Measurements from ENCODE around the gene KIF26A. TPM values are rescaled to one million over a fixed set of nuclear protein-coding genes. Genes with fewer than 3 reads are reported as not detected.

KIF26A gene
- under 1 TPM; 0.35 to 0.50 TPM for total RNA-seq

DNA sequence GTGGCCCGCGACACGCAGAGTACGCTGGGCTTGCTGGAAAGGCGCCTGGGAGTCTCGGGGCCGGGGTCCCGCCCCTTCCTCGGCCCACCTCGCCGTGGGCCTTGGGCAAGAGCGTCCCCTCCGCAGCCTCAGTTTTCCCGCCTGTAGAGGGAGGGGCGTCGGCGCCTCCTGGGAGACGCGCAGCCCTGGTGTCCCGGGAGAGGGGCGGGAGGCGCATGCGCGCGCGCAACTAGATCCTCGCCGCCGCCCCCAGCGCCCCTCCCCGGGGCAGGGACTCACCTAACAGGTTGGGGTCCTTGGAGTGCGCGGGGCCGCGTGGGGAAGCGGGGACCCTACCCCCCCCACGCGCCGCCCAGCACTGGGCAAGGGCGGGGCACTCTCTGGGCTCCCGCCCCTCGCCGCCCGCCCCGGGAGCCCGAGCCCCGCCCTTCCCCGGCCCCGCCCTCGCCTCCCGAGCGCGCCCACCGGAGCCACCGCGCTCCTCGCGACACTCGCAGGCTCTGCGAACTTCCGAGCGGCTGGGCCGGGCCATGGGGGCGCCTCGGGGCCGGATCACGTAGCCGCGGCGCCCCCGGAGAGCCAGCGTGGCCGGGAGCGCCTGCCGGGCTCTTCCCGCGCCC is at the start of gene KIF26A:
TSS of gene KIF26A (plus strand) at position 490 of the 620 bp plus-strand sequence. CDS start 136 bp downstream, outside the sequence.
- CTCF ChIA-PET: interaction anchor here (1.1 kb wide), 1 partner anchor 436 kb away, joined by 3 read pairs; no protein-coding TSS in a partner anchor
- no peak for DNase-seq

DNA sequence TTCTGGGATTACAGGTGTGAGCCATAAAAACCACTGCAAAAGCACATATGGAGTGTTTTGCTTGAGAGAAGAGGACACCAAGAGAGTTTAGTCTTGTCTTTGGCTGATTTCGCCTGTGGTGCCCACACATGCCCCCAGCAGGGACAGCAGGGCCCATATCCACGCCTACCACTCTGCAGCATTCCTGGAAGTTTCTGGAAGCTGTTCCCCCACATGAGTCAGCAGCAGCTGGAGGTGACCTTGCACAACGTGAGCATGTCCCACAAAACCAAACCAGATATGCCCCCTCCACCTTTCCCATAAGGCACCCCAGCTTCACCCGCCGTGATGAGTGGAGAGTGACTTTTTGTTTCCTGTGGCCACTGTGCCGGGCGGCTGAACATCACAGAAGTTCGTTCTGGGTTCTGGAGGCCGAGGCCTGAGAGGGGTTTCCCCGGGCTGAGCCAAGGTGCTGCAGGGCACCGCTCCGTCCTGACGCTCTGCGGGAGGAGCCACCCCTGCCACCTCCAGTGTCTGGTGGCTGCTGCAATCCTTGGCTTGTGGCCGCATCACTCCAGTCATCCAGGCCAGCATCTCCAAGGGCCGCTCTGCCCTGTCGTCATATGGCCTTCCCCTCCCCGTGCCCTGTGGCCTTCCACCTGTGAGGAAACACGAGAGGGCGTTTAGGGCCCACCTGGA is 48.2 kb upstream of the KIF26A start:
- ChIA-PET POLR2A (no interaction called here), CTCF (interaction anchor here (3.9 kb wide), 1 partner anchor 12 kb away, joined by 11 read pairs; no protein-coding TSS in a partner anchor)
- Mint-ChIP-seq H3K27ac (no peak overlapping the region), H3K4me3 (no peak overlapping the region), H3K9me3 (no peaks in the 10 kb centered on the region), H3K27me3 (peaks cover 2% of the 10 kb centered on the region), H3K36me3 (ENCODE audit: low read depth) (no peaks in the 10 kb centered on the region), H3K4me1 (peaks cover 3% of the 10 kb centered on the region)
- DNase-seq: no peak

More for the DNA sequence above, at the start of gene KIF26A:
- Mint-ChIP-seq H3K4me3 (peak within 1 kb of the TSS; percentile 19), H3K9me3 (no peaks in the 10 kb centered on the region), H3K27ac (no peak within 1 kb of the TSS), H3K36me3 (ENCODE audit: low read depth) (no peaks in the 10 kb centered on the region), H3K4me1 (peaks cover 7% of the 10 kb centered on the region), H3K27me3 (peaks cover 33% of the 10 kb centered on the region)
- POLR2A ChIA-PET: no interaction called here

- Mint-ChIP-seq H3K27ac (no peak overlapping the region), H3K9me3 (no peaks in the 10 kb centered on the region), H3K4me3 (no peak overlapping the region), H3K36me3 (ENCODE audit: low read depth) (no peaks in the 10 kb centered on the region), H3K27me3 (peaks cover 2% of the 10 kb centered on the region), H3K4me1 (peaks cover 3% of the 10 kb centered on the region)
- CTCF ChIA-PET: no interaction called here
- no peak for DNase-seq
- POLR2A ChIA-PET: no interaction called here
These were observed 47.1 kb upstream of the KIF26A start for GRCh38 chr14:104091061-104091926.

GRCh38 chr14:104091927-104092771 is 46.2 kb upstream of the KIF26A start:
- DNase-seq: no peak
- Mint-ChIP-seq H3K9me3 (no peaks in the 10 kb centered on the region), H3K27me3 (no peaks in the 10 kb centered on the region), H3K36me3 (ENCODE audit: low read depth) (no peaks in the 10 kb centered on the region), H3K27ac (no peak overlapping the region), H3K4me3 (no peak overlapping the region), H3K4me1 (peaks cover 3% of the 10 kb centered on the region)
- ChIA-PET POLR2A (no interaction called here), CTCF (no interaction called here)

DNA sequence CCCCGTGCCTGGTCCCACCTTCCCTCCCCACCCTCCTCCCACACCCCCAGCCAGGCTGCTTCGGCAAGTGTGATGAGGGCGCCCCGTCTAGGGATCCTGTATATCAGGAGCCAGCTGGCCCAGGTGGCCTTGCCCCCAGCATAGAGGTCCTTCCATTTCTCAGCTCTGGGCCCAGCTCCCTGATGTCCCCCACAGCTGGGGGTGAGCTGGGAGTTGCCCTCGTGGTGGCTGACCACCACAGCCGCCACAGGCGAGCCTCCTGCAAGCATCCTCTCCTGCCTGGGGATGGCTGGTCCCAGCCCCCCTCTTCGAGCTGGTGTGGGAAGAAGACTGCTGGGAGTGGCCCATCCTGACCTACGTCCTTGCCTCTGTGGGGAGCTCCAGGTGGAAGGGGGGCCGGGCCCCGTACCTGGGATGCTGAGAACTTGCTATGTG is 45.4 kb upstream of the KIF26A start:
- Mint-ChIP-seq H3K27ac (no peak overlapping the region), H3K27me3 (no peaks in the 10 kb centered on the region), H3K4me3 (no peak overlapping the region), H3K4me1 (peaks cover 3% of the 10 kb centered on the region), H3K36me3 (ENCODE audit: low read depth) (no peaks in the 10 kb centered on the region), H3K9me3 (no peaks in the 10 kb centered on the region)
- CTCF ChIA-PET: interaction anchor here (2.4 kb wide), 1 partner anchor 15 kb away, joined by 16 read pairs; no protein-coding TSS in a partner anchor
- no peak for DNase-seq
- POLR2A ChIA-PET: no interaction called here

DNA sequence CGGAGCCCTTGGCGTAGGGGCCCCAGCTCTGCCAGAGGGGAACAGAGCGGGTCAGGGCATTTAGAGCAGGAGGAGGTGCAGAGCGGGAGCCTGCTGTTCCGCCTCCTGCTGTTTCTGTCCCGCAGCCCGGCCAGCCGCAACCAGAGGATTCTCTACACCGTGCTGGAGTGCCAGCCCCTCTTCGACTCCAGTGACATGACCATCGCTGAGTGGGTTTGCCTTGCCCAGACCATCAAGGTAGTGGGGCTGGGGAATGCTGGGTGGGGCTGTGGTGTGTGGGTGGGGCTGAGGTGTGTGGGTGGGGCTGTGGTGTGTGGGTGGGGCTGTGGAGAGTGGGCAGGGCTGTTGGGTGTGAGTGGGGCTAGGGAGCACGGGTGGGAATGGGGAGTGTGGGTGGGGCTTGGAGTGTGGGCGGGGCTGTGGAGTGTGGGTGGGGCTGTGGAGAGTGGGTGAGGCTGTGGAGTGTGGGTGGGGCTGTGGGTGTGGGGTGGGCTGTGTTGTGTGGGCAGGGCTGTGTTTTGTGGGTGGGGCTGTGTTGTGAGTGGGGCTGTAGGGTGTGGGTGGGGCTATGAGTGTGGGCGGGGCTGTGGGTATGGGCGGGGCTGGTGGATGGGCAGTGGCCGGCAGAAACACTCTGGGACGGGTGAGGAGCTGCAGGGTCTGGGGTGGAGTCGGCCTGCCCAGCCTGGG is 44.9 kb upstream of the KIF26A start:
- H3K4me3 Mint-ChIP-seq: no peak overlapping the region
- ChIA-PET CTCF (interaction anchor here (2.4 kb wide), 1 partner anchor 16 kb away, joined by 16 read pairs; no protein-coding TSS in a partner anchor), POLR2A (no interaction called here)
- H3K4me1 Mint-ChIP-seq: peaks cover 3% of the 10 kb centered on the region
- no peaks in the 10 kb centered on the region for H3K36me3 Mint-ChIP-seq (ENCODE audit: low read depth)
- DNase-seq: no peak
- H3K27ac Mint-ChIP-seq: no peak overlapping the region
- H3K27me3 Mint-ChIP-seq: no peaks in the 10 kb centered on the region
- no peaks in the 10 kb centered on the region for H3K9me3 Mint-ChIP-seq

GRCh38 chr14:104094056-104094708 is 44.2 kb upstream of the KIF26A start:
- Mint-ChIP-seq H3K4me3 (no peak overlapping the region), H3K27me3 (no peaks in the 10 kb centered on the region), H3K27ac (no peak overlapping the region), H3K4me1 (peaks cover 3% of the 10 kb centered on the region), H3K9me3 (no peaks in the 10 kb centered on the region), H3K36me3 (ENCODE audit: low read depth) (no peaks in the 10 kb centered on the region)
- no peak for DNase-seq
- ChIA-PET POLR2A (no interaction called here), CTCF (interaction anchor here (0.7 to 2.4 kb wide), 3 partner anchors 16 to 93 kb away, joined by 3 to 16 read pairs (median 3); no protein-coding TSS in a partner anchor)

DNA sequence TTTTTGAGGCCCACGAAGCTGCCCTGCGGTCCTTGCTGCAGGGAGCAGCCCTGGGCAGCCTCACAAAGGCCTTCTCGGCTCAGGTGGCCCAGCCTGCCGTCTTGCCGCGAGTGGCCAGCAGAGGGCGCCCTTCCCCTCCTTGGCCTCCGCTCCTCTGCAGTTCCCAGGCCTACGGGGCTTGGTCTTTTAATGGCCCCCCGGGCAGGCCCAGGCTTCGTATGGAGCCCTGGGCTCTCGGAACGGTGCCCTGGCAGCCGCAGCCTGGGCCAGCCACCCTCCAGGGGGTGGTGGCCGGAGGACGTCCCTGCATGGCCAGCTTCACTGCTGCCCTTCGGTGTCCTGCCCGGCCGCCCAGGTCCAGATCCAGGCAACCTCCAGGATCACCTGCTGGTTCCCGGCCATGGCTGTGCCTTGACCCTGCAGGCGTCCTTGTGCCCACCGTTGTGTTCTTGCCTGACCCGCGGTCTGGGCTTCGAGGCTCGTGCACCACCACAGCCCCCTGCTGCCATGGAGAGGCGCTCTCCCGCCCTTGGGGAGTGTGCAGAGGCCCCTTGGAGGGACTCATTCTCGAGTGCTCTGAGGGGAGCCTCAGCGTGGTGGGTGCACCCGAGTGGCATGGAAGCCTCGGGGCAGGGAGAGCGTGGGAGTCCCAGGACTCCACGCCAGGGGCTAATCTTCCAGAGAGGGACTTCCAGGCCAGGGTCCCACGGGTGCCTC is 43.5 kb upstream of the KIF26A start:
- H3K27me3 Mint-ChIP-seq: no peaks in the 10 kb centered on the region
- no peaks in the 10 kb centered on the region for H3K9me3 Mint-ChIP-seq
- CTCF ChIA-PET: interaction anchor here (0.7 to 2.4 kb wide), 3 partner anchors 17 to 92 kb away, joined by 3 to 16 read pairs (median 3); no protein-coding TSS in a partner anchor
- peaks cover 3% of the 10 kb centered on the region for H3K4me1 Mint-ChIP-seq
- POLR2A ChIA-PET: no interaction called here
- no peak overlapping the region for H3K4me3 Mint-ChIP-seq
- no peaks in the 10 kb centered on the region for H3K36me3 Mint-ChIP-seq (ENCODE audit: low read depth)
- H3K27ac Mint-ChIP-seq: no peak overlapping the region
- peak; percentile 74 for DNase-seq

GRCh38 chr14:104095426-104096310 is 42.7 kb upstream of the KIF26A start:
- Mint-ChIP-seq H3K4me3 (no peak overlapping the region), H3K36me3 (ENCODE audit: low read depth) (no peaks in the 10 kb centered on the region), H3K4me1 (peaks cover 3% of the 10 kb centered on the region), H3K9me3 (no peaks in the 10 kb centered on the region), H3K27me3 (no peaks in the 10 kb centered on the region), H3K27ac (no peak overlapping the region)
- ChIA-PET CTCF (no interaction called here), POLR2A (no interaction called here)
- DNase-seq: no peak

DNA sequence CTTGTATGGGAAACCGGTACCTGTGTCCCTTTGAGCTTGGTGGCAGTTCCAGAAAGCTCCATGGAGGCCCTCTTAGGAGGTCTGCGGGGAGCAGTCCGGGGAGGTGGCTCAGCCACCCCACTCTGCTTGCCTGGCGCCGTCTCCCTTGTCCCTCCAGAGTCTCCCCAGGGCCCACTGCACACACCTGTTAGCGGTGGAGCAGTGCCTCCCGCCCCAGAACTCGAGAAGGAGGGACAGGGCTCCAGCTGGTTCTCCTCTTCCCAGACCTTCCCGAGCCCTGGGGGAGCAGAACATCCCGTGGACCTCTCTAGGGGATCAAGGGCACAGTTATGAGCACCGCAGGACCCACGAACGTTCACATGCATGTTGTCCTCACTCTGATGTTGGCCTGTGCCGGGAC is 42.1 kb upstream of the KIF26A start:
- Mint-ChIP-seq H3K9me3 (no peaks in the 10 kb centered on the region), H3K36me3 (ENCODE audit: low read depth) (no peaks in the 10 kb centered on the region), H3K4me3 (no peak overlapping the region), H3K27me3 (no peaks in the 10 kb centered on the region), H3K4me1 (peaks cover 3% of the 10 kb centered on the region), H3K27ac (no peak overlapping the region)
- ChIA-PET CTCF (no interaction called here), POLR2A (no interaction called here)
- no peak for DNase-seq

Data from activated CD4-positive, alpha-beta T cell treated with anti-CD3 and anti-CD28 coated beads, Interleukin-2, amount 10 ng/mL, durations not matched to agents 7 days and 5 days (primary cell).